NCI-H748 (cell line): ENCODE measurements around the gene ZNF483.
A peak's percentile ranks its signal among the peaks of the same experiment; 100 is the strongest.
"Not testable (repeated sequence)": the region's sequence is repeated elsewhere in the genome, so short reads cannot be mapped to it uniquely, and the experiment has no call there.

Source experiments
- DNase-seq: peaks from one replicate; lab custom pipeline; 2025; ENCODE audit not compliant: unreplicated experiment; lab: John Stamatoyannopoulos, UW

The ZNF483 gene

DNA sequence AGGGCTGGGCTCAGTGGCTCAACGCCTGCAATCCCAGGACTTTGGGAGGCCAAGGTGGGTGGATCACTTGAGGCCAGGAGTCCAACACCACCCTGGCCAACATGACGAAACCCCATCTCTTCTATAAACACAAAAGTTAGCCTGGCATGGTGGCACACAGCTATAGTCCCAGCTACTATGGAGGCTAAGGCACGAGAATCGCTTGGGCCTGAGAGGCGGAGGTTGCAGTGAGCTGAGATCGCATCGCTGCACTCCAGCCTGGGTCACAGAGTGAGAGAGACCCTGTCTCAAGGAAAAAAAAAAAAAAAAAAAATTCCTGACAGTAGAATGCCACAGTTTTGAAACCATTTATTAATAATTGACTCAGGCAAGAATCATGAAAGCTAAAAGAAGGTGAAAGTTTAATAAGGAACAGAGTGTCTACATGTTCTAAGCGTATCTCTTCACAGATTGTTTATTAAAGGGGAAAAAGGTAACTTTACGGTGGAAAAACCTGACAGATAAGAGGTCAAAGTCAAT lies 80.1 kb downstream of the ZNF483 start:
- no peak for DNase-seq

DNA sequence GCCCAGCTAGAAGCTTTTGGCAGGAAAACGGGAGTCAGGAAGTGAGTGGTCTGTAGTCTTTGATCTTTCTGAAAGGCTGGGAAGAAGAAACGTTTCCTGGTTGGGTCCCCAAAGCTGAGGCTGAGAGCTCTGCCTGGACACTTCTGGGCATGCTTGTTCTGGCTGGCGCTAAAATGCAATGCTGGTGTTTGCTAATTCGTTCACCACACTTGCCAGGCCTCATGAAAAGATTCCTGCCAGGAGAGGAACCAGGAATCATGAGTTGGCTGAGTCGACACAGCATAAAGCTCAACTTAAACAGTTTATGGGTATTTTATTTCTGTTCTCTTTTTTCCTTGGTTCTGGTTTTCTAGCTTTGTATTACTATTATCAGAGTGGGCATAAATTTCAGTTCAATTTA lies 85.2 kb downstream of the ZNF483 start:
- no peak for DNase-seq

DNA sequence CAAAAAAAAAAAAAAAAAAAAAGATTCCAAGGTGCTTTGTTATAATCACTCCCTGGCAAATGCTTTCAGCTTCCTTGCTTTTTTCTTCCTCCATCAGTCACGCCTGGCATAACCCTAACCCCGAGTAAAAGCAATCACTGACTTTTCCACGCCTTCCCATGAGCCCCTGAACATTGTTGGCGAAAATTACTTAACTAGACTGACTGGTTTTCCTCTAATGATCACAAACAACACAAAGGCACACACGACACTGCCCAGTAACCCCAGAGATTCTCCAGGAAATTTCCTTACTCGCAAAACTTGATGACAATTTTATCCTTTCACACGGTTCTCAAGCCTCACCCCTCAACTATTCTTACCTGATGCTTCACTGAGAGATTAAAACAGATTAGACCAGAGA lies 85.9 kb downstream of the ZNF483 start:
- DNase-seq, result peak; percentile 64

DNA sequence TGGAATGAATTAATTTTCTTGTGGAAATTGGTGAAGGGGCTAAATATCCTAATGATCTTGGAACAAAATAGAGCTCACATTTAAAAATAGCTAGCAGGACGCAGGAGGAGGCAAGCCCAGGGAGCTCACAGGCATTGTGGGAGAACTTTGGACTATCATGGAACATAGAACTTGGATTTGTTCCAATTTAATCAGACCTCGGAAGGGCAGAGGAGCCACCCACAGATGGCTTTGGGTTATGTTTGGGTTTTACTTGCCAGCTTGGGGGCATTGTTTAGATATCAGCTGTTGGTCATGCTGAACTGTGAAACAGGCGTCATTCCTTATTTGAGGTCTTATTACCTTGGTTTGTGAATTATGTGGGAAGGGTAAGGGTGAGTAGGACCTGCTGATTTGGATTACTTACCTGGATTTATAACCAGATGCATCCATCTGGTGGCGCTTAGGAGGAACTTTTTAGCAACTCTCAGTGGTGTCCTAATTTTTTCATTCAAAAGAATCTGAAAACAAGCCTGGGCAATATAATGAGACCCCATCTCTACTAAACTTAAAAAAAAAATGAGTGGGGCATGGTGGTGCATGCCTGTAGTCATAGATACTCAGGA lies 88.6 kb downstream of the ZNF483 start:
- DNase-seq, result peak; percentile 42

DNA sequence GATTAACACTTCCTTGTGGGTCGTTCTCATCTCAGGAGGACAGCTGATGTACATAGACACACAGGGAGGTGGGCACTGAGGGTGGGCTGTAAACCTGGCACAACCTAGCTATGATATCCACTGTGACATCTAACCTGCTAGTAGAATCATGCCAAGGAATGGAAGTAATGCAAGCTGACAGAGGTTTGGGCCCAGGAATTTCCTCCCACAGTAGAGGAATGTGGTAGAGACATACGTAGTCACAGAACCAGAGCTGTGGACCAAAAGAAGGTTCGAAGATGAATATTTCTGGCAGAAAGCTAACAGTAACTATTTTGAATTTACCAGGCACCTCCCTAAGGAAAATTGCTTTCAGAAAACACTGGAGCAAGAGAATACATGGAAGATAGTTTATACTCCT lies 90.9 kb downstream of the ZNF483 start:
- DNase-seq, result no peak

DNA sequence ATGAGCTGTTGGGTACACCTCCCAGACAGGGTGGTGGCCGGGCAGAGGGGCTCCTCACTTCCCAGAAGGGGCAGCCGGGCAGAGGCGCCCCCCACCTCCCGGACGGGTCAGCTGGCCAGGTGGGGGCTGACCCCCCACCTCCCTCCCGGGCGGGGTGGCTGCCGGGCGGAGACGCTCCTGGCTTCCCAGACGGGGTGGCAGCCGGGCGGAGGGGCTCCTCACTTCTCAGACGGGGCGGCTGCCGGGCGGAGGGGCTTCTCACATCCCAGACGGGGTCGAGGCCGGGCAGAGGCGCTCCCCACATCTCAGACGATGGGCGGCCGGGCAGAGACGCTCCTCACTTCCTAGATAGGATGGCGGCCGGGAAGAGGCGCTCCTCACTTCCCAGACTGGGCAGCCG lies 92.4 kb downstream of the ZNF483 start:
- DNase-seq, result not testable (repeated sequence)

DNA sequence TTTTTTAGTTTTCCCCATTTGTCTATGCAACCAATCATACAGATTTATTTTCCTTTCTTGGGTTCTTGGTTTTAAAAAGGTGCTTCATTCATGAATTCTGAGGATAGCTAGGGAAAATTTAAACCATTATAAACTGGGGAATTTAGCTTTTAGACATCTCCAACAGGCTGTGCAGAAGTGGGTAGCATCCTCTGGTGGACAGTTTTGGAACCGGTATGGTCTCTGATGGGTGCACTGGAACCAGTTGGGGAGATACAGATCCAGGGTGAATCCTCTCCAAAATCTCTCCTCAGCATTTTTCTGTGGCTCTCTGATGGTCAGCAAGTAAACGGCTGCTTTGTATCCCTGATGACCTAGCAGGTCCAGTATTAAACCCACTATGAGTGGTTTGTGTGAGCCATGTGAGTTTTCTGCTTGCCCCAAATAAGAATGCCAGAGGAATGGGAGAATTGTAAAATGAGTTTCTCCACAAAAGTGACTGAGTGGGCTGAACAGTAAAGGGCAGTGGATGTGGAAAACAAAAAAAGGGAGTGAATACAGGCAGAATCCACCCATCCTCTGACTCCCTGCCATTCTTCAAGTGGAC lies 97.0 kb downstream of the ZNF483 start:
- DNase-seq, result peak; percentile 33

DNA sequence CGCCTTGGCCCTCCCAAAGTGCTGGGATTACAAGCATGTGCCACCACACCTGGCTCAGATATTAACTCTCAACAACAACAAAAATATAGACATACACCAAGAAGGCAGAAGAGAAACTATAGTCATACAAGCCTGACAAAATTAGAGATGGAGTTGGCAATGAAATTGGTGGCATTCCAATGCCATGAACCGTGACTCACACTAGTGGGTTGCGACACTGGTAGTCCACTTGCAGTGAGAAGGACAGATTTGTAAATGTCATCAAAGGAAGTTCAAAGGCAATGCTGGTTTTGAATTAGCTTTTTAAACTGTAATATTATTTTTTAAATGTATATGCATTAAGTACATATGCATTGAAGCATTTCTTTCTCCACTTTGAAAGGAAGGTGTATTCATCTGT lies 97.6 kb downstream of the ZNF483 start:
- DNase-seq, result no peak
